ENCODE measurements around the gene TSPAN16.
"Not testable (repeated sequence)": the region's sequence is repeated elsewhere in the genome, so short reads cannot be mapped to it uniquely, and the experiment has no call there.

Gene TSPAN16

DNA sequence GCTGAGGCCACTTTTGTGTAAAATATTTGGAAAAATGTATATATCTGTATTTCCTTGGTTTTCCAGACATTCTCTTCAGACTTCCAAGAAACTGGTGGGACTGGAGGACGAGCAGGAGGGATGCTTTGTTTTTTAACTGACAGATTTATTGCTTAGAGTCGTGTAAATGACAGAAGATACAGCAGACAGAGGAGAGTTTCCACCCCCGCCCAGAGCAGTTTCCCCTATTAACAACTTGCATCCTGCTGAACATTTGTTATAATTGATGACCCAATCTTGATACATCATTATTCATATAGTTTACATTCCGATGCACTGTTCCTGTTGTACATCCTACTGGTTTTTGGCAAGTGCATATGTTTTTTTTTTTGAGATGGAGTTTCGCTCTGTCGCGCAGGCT, 26.6 kb upstream of the TSPAN16 start:
- DNase-seq, result no peak

- no peak for DNase-seq
Measured at GRCh38 chr19:11273296-11273695, 22.7 kb upstream of the TSPAN16 start.

DNA sequence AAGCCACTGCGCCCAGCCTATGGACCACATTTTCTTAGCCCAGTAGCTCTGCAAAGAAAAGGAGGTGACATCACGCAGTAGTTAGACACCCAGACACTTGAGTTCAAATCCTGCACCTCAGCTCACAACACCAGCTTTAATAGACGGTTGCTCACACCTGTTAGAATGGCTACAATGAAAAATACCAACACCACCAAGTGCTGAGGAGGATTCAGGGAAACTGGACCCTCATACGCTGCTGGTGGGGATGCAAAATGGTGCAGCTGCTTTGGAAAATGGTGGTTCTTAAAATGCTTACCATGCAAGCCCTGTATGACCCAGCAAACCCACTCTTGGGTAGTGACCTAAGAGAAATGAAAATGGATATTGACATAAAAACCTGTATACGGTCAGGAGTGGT, 22.0 kb upstream of the TSPAN16 start:
- no peak for DNase-seq

DNA sequence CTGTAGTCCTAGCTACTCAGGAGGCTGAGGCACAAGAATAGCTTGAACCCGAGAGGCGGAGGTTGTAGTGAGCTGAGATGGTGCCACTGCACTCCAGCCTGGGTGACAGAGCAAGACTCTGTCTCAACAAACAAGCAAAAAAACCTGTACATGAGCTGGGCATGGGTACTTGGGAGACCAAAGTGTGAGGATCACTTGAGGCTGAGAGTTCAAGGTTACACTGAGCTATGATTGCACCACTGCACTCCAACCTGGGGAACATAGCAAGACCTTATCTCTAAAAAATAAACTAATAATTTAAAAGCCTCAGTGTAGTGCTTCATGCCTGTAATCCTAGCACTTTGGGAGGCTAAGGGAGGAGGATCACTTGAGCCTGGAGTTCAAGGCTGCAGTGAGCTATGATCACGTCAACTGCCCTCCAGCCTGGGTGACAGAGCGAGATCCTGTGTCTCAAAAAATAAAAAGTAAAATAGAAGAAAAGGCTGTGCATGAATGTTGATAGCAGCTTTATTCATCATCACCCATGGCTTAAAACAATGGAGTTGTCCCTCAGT, 21.4 kb upstream of the TSPAN16 start:
- DNase-seq, result no peak

- DNase-seq, result no peak
Measured at GRCh38 chr19:11278670-11279069, 17.3 kb upstream of the TSPAN16 start.

GRCh38 chr19:11279505-11280236, 16.3 kb upstream of the TSPAN16 start:
- DNase-seq, result no peak

DNA sequence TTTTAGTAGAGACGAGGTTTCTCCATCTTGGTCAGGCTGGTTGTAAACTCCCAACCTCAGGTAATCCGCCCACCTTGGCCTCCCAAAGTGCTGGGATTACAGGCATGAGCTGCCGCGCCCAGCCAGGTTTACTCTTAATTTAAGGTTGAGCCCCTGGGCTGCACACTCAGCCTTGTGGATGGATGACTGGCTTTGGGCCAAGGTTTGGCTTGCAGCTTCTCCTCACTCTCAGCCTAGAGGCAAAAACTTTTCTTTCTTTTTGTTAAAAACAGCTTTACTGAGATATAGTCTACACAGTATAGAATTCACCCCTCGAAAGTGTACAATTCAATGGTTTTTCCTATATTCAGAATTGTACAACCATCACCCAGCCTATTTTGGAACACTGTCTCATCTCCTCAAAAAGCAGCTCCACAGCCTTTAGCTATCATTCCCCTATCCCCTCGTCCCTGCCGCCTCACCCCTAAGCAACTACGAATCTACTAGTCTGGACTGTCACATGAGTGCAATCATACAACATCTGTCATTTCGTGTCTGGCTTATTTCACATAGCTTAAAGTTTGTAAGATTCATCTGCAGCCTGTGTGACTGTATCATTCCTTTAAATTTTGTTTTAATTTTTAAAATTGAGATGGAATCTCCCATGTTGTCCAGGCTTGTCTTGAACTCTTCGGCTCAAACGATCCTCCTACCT, 14.5 kb upstream of the TSPAN16 start:
- no peak for DNase-seq

GRCh38 chr19:11284515-11284914, 11.4 kb upstream of the TSPAN16 start:
- no peak for DNase-seq

GRCh38 chr19:11286312-11286974, 9.5 kb upstream of the TSPAN16 start:
- peak; percentile 32 for DNase-seq

GRCh38 chr19:11288349-11288748, 7.6 kb upstream of the TSPAN16 start:
- no peak for DNase-seq

DNA sequence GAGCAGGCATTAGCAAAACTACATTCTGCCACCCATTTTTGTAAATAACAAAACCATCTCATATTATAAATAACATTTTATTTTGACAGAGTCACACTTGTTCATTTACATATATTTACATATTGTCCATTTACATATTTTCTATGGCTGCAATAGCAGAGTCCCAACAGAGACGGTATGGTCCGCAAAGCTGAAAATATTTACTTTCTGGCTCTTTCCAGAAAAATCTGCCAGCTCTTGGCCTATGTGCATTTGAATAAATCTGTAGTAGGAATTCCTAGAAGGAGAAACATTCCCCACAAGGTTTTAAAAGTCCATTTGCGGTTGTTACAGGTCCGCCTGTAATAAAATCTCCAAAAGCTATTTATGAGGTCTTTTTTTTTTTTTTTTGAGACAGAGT, 5.7 kb upstream of the TSPAN16 start:
- no peak for DNase-seq

DNA sequence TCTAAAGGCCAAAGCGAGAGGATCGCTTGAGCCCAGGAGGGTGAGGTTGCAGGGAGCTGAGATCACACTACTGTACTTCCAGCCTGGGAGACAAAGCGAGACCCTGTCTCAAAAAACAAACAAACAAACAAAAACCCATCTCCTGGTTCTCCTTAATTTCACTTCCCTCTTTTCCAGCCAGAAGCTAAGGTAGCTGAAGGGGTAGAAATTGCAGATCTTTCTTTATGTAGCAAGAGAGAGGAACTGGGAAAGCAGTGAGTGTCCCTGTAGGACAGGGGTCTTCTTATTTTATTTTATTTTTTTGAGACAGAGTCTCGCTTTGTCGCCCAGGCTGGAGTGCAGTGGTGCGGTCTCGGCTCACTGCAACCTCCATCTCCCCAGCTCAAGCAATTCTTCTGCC, 4.5 kb upstream of the TSPAN16 start:
- DNase-seq, result no peak

GRCh38 chr19:11291991-11292390, 4.0 kb upstream of the TSPAN16 start:
- no peak for DNase-seq

GRCh38 chr19:11293433-11294389, 2.2 kb upstream of the TSPAN16 start:
- DNase-seq, result peak; percentile 97

DNA sequence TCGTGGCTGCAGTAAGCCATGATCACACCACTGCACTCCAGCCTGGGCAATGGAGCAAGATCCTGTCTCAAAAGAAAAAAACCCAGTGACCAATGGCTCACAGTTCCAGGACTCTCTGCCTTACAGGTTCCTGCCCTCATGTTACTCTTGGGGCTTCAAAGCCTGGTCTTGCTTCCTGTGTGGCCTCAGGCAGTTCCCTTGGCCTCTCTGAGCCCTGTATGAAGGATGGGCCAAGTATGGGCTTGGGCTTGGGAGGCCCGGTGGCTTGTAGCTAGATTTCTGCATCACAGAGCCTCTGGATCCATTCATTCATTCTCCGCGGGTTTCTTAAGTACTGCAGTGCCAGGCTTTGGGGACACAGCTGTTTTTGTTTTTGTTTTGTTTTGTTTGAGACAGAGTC, 780 bp upstream of the TSPAN16 start:
- DNase-seq, result no peak

- no peak for DNase-seq
Measured at GRCh38 chr19:11296264-11296663, 304 bp downstream of the TSPAN16 start.

- no peak for DNase-seq
Measured at GRCh38 chr19:11299946-11300810, 4.2 kb downstream of the TSPAN16 start.

- no peak for DNase-seq
Measured at GRCh38 chr19:11300811-11301120, 4.8 kb downstream of the TSPAN16 start.

DNA sequence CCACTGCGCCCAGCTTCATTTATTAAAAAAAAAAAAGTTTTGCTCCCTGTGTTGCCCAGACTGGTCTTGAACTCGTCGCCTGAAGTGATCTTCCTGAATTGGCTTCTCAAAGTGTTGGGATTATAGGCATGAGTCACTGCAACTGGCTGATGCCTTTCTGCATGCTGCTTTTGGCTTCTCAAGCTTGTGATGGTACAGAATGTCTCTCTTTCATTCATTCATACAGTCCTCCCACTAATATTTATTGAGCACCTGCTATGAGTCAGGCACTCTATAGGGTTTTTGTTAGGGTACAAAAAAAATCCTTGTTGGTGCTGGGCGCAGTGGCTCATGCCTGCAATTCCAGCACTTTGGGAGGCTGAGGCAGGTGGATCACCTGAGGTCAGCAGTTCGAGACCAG, 9.0 kb downstream of the TSPAN16 start:
- no peak for DNase-seq

DNA sequence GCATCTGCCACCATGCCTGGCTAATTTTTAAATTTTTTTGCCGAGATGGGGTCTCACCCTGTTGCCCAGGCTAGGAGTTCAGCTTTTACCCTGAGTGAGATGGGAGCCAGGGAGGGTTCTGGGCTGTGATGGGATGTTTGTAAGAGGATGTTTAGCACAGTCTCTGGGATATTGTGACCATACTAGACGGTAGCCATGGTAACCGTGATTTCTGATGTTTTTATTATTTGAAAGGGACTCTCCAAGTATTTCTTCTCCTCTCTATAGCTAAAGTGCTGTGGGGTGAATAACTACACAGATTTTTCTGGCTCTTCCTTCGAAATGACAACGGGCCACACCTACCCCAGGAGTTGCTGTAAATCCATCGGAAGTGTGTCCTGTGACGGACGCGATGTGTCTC, 10.4 kb downstream of the TSPAN16 start:
- no peak for DNase-seq

- not testable (repeated sequence) for DNase-seq
Measured at GRCh38 chr19:11320278-11320995, 24.5 kb downstream of the TSPAN16 start.

All from femur (tissue), 1 donor.